Hematopoietic multipotent progenitor cell treated with erythropoietin and hydrocortisone succinate and interleukin-3 and kit ligand, for 17 days (in vitro differentiated cells): ENCODE data around the gene RCAN2.

Experiments used
- DNase-seq: peaks from one replicate; pipeline ENCODE4 v3.0.0-alpha.2; 2015; ENCODE audit warnings: low spot score

Gene RCAN2

DNA sequence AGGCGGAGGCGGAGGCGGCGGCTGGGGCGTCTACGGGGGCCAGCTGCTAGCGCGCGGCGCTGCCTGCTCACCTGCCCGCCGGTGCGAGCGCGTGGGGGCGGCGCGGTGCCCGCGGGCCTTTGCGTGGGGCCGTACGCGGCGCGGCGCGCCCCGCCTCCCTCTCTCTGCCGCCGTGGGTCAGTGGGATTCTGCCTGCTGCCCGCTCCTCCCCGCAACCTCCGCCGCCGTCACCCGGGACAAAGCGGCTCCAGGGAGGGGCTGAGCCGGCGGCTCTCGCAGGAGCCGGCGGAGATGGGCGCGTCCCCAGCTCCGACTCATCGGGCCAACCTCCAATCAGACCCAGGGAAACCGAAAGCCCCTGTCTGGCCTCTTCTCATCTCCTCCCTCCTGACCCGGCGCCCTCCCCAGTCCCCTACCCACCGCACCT lies at the start of gene RCAN2:
RCAN2 (minus strand) TSS at position 249 of the 427 bp plus-strand sequence.
- no peak for DNase-seq

- DNase-seq: no peak
Measured at GRCh38 chr6:46539866-46540265, 48.6 kb upstream of the RCAN2 start.

DNA sequence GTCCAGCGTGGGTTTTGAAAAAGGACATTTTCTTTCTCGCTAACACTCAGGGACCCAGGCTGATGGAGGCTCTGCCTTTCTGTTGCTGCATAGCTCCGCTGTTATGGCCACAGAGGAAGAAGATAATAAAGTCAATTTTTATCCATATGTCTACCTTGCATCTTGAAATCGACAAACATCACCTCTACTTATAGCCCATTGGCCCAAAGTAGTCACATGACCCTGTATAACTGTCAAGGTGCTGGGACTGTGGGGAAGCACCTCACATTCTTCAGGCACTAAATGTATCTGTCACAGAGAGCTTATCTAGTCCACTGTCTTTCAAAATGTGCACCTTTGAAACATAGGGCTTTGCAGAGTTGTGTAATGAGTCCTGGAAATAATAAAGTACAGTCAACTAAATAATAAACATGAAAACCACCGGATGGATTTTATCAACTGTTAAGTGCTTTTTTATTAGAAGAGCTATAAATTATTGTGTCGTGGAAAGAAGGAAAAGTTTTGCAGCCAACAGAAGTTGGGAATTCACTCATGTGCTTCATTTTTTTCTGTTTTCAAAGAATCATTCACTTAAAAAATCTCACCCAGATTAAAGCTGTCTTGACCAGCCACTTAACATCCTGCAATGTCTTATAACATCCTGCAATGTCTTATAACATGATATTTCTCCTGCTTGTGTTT lies 47.7 kb upstream of the RCAN2 start:
- DNase-seq: no peak

- no peak for DNase-seq
Measured at GRCh38 chr6:46530896-46531295, 39.6 kb upstream of the RCAN2 start.

GRCh38 chr6:46528961-46529750 lies 37.9 kb upstream of the RCAN2 start:
- no peak for DNase-seq

GRCh38 chr6:46526607-46527006 lies 35.4 kb upstream of the RCAN2 start:
- no peak for DNase-seq

DNA sequence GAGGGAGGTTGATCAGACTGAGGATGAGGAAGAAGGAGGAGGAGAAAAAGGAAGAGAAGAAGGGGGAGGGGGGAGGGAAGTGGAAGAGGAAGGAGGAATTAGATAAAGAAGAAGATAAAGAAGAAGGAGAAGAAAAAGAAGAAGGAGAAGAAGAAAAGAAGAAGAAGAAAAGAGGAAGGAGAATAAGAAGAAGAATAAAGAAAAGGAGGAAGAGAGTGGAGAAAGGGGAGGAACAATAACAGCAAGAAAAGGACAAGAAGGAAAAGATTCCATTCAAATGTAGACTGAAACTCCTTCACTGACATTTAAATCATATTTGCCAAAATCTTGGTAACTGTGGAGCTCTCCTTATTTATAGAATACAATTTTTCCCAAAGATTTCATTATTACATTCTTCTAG lies 34.3 kb upstream of the RCAN2 start:
- no peak for DNase-seq

DNA sequence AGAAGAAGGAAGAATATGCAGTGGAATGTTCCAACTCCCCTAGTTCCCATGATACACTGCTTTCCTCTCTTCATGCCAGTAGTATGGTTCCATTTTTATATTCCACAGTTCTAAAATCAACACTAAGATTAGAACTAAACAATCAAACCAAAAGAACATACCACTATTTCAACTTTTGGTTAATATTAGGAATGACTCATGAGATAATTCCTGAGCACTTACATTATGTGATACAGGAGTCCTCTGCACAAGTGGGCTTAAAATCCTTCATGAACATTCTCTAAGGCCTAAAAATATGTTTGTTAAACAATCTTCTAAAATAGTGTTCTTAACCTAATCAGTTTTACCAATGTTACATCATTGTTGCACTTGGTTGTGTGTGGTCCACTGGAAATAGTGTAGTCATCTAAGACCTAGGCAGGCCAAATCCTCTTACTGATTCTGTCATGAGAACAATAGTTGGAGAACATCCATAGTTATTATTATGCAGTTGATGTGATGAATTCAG lies 30.3 kb upstream of the RCAN2 start:
- no peak for DNase-seq

DNA sequence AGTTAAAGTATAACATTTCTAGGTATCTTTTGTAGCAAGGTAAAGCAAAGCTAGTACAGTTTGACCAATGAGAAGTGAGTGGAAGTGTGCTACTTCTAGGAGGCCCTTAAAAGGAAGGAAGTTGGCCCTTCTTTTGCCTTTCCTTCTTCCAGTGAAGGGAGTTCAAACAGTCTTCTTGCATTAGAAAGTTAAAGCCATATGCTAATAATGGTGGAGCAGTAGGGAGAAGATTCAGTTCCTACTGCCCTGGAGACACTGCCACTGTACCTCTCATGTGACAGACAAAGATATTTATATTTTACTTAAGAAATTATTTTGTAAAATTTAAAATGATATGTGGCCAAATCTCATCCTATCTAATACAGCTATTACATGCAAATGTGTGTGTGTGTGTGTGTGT lies 26.0 kb upstream of the RCAN2 start:
- no peak for DNase-seq

DNA sequence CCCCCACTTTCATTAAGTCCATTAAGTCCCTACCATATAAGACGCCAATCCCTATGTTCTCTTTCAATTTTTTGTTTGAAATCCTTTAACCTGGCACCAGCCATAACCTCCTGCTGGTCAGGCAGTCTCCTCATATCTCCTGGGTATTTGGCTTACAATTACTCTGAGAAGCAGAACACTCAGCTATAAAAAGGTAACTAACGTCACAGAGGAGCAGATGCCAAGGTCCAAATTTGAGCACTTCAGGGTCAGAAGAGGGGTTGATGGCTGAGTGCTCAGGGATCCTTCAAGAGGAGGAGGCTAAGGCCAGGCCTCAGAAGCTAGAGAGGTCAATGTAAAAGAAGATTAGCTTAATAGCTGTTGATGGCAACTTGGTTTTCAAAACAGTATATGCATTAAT lies 22.3 kb upstream of the RCAN2 start:
- no peak for DNase-seq

- no peak for DNase-seq
Measured at GRCh38 chr6:46511320-46511719, 20.1 kb upstream of the RCAN2 start.

- DNase-seq: no peak
Measured at GRCh38 chr6:46510651-46511050, 19.4 kb upstream of the RCAN2 start.

DNA sequence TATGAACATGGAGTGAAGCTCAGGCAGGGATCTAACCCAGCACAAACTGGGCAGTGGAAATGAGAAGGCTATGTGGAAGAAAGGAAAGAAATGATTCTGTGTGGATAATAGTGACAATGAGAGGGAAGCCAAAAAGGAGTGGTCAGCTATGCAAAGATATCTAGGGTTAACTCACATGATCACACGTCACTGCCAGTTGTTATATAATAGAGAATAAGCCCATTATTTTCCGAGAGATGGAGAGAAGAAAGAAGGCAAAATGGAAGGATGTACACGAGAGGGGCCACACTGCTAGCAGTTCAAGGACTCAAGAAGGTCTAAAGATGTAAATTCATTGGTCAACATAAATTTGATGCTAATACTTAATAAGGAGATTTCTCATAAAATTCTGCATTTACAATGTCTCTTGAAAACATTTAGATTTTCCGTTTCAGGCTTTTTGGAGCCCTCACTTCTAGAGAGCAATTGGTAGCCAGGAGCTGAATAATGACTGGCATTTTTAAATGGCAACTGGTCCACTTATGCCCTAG lies 18.8 kb upstream of the RCAN2 start:
- no peak for DNase-seq

DNA sequence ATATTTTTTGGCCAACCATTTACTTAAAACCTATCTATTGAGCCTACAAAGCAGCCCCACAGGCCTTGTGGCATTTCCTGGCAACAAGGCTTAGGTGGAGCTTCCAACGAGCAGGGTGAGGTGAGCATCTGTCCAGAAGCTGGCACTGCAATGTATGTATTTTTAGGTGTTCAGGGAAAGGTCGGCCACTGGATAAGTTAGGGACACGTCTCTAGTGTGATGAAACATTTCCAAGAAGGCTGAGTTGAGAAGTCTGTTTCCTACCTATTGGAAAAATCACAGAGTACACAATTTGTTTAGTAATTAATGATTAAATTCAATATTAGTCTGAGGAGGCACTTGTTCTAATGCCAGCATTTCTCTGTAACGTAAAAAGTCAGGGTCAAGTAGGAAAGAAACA lies 17.8 kb upstream of the RCAN2 start:
- no peak for DNase-seq

DNA sequence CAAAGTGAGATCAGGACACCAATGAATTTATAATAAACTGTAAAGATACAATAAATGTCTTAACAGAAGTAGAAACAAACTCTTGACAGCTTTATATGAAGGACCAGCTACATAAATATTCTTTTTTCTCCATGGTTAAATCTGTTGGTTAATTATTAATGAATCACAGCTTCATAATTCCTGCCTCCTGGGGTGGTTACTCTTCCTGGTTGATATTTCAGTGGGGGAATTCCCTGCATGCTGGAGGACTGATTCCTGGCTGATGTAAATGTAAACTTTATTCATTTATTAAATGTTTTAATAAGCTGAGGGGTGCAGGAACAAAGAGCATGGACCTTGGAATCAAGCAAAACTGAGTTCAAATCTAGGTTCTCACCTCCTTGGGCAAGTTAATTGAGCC lies 16.2 kb upstream of the RCAN2 start:
- no peak for DNase-seq

DNA sequence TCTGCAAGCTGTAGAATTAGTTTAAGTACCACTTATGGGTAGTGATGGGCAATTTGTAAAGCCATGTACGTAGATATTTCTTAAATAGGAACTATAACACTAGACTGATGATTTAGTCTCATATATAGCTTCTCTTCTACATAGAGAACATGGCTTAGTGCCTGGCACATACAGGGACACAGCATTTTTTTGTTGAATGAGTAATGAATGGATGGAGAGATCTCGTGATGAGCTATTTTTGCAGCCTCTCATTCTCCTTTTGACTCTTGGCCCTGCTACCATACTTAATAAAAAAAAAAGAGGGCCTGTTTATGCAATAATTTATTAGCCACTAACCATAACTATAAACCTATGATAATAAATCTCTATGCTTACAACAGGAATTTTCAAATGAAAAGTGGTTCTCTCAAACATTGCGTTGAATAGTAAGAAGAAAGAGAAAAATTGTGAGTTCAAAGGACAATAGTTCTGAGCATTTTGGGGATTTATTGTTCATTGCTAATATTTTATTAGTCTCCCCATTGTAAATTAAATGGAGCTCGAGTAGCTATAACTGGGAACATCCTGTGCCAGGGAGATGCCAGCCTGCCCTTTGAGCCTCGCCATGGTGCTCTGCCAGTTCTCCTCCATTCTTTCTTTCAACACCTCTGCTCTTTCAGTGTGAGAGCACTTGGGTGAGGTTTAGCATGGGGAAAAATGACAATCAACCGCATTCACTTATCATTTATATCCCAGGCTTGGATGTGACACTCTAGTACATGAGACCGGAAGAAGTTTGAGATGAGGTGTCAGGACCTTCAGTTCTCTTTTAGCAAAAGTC lies 14.7 kb upstream of the RCAN2 start:
- DNase-seq: no peak

DNA sequence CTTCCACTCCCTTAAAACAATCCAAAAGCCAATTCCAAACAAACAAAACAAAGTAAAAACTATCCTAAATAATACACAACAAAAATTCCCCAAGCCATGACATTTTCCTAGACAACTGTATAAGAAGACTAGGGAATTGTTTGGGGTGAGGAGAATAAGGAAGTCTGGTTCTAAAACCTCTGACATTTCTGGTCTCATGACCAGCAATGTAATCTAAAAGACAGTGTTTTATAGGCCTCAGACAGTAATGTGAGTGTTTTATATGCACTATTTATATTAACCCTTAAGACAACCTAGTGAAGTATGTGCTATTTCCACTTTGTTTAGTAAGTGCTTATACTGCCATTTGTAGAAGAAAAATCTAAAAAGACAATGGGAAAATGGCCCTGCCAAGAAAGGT lies 13.0 kb upstream of the RCAN2 start:
- no peak for DNase-seq

GRCh38 chr6:46502486-46503119 lies 11.4 kb upstream of the RCAN2 start:
- DNase-seq: no peak

DNA sequence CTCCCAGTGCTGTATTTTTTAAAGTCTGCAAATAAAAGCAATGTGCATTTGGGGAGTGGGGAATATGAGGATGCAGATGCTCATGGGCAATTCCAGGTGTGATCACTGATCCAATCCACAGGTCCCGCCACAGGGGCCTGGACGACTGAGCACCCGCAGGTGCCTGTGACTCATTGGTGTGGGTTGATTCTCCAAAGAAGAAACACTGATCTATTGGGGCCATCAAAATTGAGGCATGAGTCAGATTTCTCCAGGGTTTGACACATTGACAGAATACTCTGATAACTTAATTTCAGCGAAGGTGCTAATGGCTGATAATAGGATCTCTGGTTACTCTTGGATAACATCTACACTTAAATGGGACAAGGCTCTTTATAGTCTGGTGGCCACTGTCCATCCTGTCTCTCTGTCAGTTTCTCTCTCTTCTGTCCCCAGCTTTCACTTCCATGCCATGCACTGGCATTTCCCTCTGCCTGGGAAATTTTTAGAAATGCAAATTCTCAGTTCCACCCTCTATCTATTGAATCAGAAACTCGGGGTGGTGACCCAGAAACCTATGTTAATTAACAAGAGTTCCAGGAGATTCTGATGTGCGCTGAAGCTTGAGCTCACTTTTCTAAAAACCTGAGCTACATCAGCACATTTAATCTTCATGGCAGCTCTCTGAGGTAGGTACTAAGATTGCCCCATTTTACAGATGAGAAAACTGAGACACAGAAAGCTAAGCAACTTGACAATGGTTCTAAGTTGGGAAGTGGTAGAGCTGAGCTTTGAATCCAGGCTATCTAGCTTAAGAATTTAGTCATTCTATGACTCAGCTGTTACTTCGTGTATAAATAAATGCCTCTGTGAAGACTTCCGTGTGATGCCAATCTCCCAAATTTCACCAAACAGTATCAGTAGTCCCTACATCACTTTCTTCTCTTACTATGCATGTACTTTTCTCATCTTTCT lies 10.2 kb upstream of the RCAN2 start:
- DNase-seq: no peak

GRCh38 chr6:46500382-46500781 lies 9.1 kb upstream of the RCAN2 start:
- DNase-seq: no peak
